Activated CD8-positive, alpha-beta memory T cell treated with anti-CD3 and anti-CD28 coated beads, Interleukin-2, amount 50 U/mL, for 4 hours (primary cell): ENCODE results near the gene CUX1.
"Not testable (repeated sequence)": the region's sequence is repeated elsewhere in the genome, so short reads cannot be mapped to it uniquely, and the experiment has no call there.

Source experiments
- DNase-seq: peaks from one replicate; pipeline ENCODE4 v3.0.0-alpha.2; 2020

The CUX1 gene

GRCh38 chr7:102285540-102286236 is 468.3 kb downstream of the CUX1 start:
- no peak for DNase-seq

- DNase-seq = peak; percentile 46
Observed at GRCh38 chr7:102286237-102287110, 469.0 kb downstream of the CUX1 start, which contains the start of gene SH2B2. Gene SH2B2, plus strand, starts transcription at chr7:102286868. Its CDS starts 13,683 bp downstream, at chr7:102300551.

- DNase-seq = no peak
Observed at GRCh38 chr7:102287111-102287980, 469.9 kb downstream of the CUX1 start.

GRCh38 chr7:102287981-102288278 is 470.5 kb downstream of the CUX1 start:
- no peak for DNase-seq

- DNase-seq = no peak
Observed at GRCh38 chr7:102288285-102288930, 471.0 kb downstream of the CUX1 start.

GRCh38 chr7:102289057-102289456 is 471.6 kb downstream of the CUX1 start:
- DNase-seq = no peak

- peak; percentile 40 for DNase-seq
Observed at GRCh38 chr7:102291056-102291915, 473.9 kb downstream of the CUX1 start.

- no peak for DNase-seq
Observed at GRCh38 chr7:102291916-102292267, 474.5 kb downstream of the CUX1 start.

GRCh38 chr7:102292813-102293798 is 475.7 kb downstream of the CUX1 start:
- no peak for DNase-seq

- DNase-seq = no peak
Observed at GRCh38 chr7:102294589-102294988, 477.2 kb downstream of the CUX1 start.

- DNase-seq = no peak
Observed at GRCh38 chr7:102295346-102296178, 478.1 kb downstream of the CUX1 start.

- DNase-seq = no peak
Observed at GRCh38 chr7:102296179-102296438, 478.7 kb downstream of the CUX1 start.

GRCh38 chr7:102296514-102296913 is 479.1 kb downstream of the CUX1 start:
- no peak for DNase-seq

GRCh38 chr7:102297487-102298218 is 480.2 kb downstream of the CUX1 start:
- DNase-seq = no peak

GRCh38 chr7:102300643-102301221 is 483.3 kb downstream of the CUX1 start:
- DNase-seq = no peak

- not testable (repeated sequence) for DNase-seq
Observed at GRCh38 chr7:102301367-102301766, 483.9 kb downstream of the CUX1 start.

- DNase-seq = no peak
Observed at GRCh38 chr7:102302025-102302424, 484.6 kb downstream of the CUX1 start.

GRCh38 chr7:102303669-102304422 is 486.4 kb downstream of the CUX1 start:
- no peak for DNase-seq
